ENCODE data around the gene ARFRP1.

ARFRP1 gene, protein sequence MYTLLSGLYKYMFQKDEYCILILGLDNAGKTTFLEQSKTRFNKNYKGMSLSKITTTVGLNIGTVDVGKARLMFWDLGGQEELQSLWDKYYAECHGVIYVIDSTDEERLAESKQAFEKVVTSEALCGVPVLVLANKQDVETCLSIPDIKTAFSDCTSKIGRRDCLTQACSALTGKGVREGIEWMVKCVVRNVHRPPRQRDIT

DNA sequence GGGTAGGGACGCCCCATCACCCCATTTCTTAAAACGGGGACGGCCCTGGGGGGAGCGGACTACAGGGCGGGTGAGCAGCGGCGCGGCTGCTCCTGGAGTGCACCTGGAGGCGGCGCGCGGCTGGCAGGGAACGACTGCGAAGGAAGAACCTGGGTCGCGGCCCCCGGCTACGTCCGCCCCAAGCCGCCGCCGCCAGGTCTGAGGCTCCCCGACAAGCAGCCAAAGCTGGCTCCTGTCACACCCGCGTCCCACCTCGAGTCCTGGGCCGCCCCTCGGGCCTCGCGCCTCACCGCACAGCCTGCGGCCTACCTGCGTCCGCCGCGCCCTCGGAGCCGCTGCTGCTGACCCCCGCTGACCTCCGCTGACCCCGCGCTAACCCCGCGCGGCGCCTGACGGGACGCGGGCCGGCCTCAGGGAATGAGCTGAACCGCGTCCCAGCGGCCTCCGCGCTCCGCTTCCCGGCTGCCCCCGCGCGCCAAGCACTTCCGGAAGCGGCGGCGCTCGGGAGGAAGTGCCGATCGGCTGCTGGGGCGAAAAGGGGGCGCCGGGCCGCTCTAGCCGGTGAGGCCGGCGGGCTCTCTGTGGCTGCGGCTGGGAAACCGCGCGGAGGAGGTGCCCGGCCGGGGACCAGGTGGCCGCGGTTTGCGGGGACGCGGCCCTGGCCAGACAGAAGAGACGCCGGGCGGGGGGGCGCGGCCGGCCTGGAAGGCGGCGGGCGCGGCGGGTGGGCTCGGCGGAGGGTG is at the start of gene ARFRP1, which contains the start of gene ZGPAT:
ARFRP1 (minus strand) TSS at position 419 of the 743 bp plus-strand sequence. CDS start 885 bp downstream, outside the sequence.
ZGPAT (plus strand) TSS at position 482 of the 743 bp plus-strand sequence. CDS start 542 bp downstream, outside the sequence.
- FAIRE-seq = no peak

GRCh38 chr20:63756648-63756991 is 48.8 kb upstream of the ARFRP1 start:
- no peak for FAIRE-seq

GRCh38 chr20:63755933-63756647 is 48.3 kb upstream of the ARFRP1 start:
- no peak for FAIRE-seq

DNA sequence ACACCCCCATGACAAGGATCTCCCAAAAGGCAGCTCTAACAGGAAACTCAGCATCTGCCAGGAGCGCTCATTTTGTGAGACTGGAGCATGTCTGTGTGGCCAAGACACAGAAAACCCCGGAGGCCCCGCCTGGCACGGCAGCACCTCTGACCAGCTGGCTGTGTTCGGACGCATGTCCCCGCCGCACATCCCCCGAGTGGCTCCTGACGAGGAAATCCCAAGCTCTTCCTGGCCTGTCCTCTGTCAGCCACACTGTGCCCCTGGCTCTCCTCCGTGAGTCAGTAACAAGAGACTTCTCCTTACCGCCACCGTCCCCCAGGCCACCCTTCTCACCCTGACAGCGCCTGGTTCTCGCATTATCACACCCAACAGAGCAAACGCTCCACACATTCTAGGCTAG is 46.2 kb upstream of the ARFRP1 start:
- no peak for FAIRE-seq

DNA sequence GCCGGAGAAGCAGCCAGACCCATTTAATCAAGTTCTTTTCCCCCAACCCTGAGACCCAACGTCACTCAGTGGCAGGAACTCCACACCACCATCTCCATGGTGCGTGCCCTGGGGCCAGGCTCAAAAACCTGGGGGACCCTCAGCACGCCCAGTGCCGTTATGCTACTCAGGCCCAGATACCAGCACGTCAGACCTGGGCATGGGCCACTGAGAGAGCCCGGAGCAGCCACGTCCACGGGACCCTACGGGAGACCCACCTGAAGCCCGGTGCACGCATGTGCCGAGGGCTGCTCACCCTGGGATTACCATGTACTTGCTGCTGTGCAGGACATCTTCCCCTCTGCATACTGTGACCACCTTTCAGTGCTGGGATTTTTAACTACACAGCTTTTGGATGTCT is 45.6 kb upstream of the ARFRP1 start:
- no peak for FAIRE-seq

DNA sequence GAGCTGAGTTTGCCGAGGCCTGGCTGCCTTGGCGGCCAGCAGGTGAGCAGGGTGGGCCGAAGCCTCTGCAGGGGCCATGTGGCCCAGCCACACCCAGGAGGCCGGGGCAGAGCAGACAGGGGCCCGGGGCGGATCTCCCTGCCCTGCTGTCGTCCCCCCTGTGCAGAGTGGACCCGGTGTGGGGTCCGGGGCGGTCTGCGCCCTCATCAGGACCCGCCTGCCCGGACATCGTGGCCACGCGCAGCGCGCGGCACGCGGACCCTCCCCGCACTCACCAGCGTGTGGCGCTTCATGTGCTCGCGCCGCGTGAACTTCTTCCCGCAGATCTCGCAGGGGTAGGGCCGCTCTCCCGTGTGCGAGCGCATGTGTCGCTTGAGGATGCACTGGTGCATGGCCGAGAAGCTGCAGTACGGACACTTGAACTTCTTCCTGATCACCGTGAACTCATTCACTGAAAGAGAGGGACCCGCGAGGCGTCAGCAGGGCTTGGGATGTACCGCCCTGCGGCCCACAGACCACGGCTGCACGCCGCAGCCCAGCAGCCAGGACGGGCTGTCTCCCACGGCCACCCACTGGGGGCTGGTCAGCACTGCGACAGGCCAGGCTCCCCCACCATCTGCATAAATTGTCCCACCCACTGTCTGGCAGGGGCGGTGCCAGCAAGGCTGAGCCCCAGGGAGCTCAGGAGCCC is 44.8 kb upstream of the ARFRP1 start:
- FAIRE-seq = no peak

- no peak for FAIRE-seq
These were observed 43.9 kb upstream of the ARFRP1 start for GRCh38 chr20:63751471-63752271.

- FAIRE-seq = no peak
These were observed 43.2 kb upstream of the ARFRP1 start for GRCh38 chr20:63750807-63751470.

- FAIRE-seq = no peak
These were observed 42.1 kb upstream of the ARFRP1 start for GRCh38 chr20:63749597-63750508.

DNA sequence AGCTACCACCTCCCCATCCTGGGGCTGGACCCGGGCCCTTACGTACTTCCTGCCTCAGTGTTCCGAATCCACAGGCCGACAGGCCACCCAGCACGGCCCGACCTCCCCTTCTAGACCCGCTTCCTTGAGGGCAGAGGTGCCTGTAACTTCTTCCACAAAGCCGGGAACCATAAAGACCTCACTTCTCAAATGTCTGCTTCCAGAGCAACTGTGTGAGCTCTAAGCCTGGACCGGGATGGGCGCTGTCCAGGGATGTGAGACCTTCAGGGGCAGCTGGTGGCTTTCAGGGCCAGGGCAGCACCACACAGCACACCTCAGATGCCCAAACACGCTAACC is 41.1 kb upstream of the ARFRP1 start:
- no peak for FAIRE-seq

- FAIRE-seq = no peak
These were observed 40.5 kb upstream of the ARFRP1 start for GRCh38 chr20:63748070-63748933.

GRCh38 chr20:63747622-63748069 is 39.9 kb upstream of the ARFRP1 start:
- FAIRE-seq = no peak

- no peak for FAIRE-seq
These were observed 39.1 kb upstream of the ARFRP1 start for GRCh38 chr20:63746751-63747315.

- FAIRE-seq = no peak
These were observed 38.4 kb upstream of the ARFRP1 start for GRCh38 chr20:63745961-63746731.

DNA sequence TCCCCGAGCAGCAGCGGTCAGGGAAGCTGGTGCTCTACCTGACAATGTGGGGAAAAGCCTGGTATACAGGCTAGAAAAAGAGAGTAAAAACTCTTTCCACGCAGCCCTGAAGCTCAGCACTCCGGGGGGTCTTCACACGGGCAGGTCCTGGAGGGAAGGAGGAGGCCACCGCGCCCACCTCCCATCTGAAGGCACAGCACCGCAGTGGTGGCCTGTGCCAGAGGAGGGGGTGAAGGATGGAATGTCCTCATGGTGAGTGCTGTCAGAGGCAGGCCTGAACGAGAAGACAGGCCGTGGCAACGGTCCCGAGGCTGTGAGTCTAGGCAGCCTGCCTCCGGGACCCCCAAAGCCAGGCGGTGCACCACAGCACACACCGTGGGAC is 37.6 kb upstream of the ARFRP1 start:
- no peak for FAIRE-seq

- no peak for FAIRE-seq
These were observed 37.0 kb upstream of the ARFRP1 start for GRCh38 chr20:63744574-63745423.

GRCh38 chr20:63744158-63744557 is 36.4 kb upstream of the ARFRP1 start:
- no peak for FAIRE-seq

Data from TTC549 (cell line).